K562 (cell line): ENCODE measurements around the gene LDB2. TPM values are rescaled to one million over a fixed set of nuclear protein-coding genes. Genes with fewer than 3 reads are reported as not detected.

Experiments used
- BRCA1 ChIP-seq, 2 experiments: fragments of 450-650 bp in 1 of 2; sonication (generic) in 1 of 2; formaldehyde crosslinking in 1 of 2; IDR thresholded peaks; 2 replicates each; pipeline versions ENCODE4 v1.5.0 to v1.6.1; 2017 to 2020; ENCODE audit warnings: mild to moderate bottlenecking in 1 of 2, missing genetic modification reagents in 1 of 2
- BRD9 ChIP-seq: fragments of 450-650 bp; IDR thresholded peaks from 2 replicates; pipeline ENCODE4 v1.6.1; 2018; ENCODE audit warnings: low read depth; ENCODE audit not compliant: partially characterized antibody
- CBX1 ChIP-seq: sonication (generic); IDR thresholded peaks from 2 replicates; pipeline ENCODE4 v1.6.1; 2016; ENCODE audit warnings: antibody characterized with exemption, low read depth, mild to moderate bottlenecking
- CREM ChIP-seq: IDR thresholded peaks from 2 replicates; pipeline ENCODE4 v1.6.1; 2014; ENCODE audit warnings: antibody characterized with exemption, low read depth
- DEAF1 ChIP-seq: fragments of 450-650 bp; formaldehyde crosslinking; IDR thresholded peaks from 2 replicates; pipeline ENCODE4 v1.4.0; 2020; ENCODE audit warnings: mild to moderate bottlenecking, moderate library complexity
- DLX4 ChIP-seq: fragments of 250-450 bp; sonication (Bioruptor Pico); IDR thresholded peaks from 2 replicates; pipeline ENCODE4 v1.6.1; 2021; ENCODE audit warnings: mild to moderate bottlenecking
- GATAD2A ChIP-seq: fragments of 450-650 bp; IDR thresholded peaks from 2 replicates; pipeline ENCODE4 v1.6.1; 2017
- MCM2 ChIP-seq: fragments of 450-650 bp; IDR thresholded peaks from 2 replicates; pipeline ENCODE4 v1.6.1; 2017; ENCODE audit warnings: low read depth, mild to moderate bottlenecking
- MXD1 ChIP-seq: fragments of 250-450 bp; sonication (Bioruptor Pico); IDR thresholded peaks from 2 replicates; pipeline ENCODE4 v1.8.0; 2021; ENCODE audit warnings: borderline replicate concordance, mild to moderate bottlenecking, moderate library complexity; ENCODE audit not compliant: poor library complexity, severe bottlenecking
- NFRKB ChIP-seq: fragments of 450-650 bp; IDR thresholded peaks from 2 replicates; pipeline ENCODE4 v1.6.1; 2016; ENCODE audit warnings: low read depth
- PHF21A ChIP-seq: fragments of 450-650 bp; IDR thresholded peaks from 2 replicates; pipeline ENCODE4 v1.6.1; 2017; ENCODE audit warnings: low read depth, borderline replicate concordance
- PML ChIP-seq: IDR thresholded peaks from 2 replicates; pipeline ENCODE4 v1.6.1; 2012; ENCODE audit warnings: low read length, inconsistent platforms
- SMAD1 ChIP-seq: fragments of 150-350 bp; IDR thresholded peaks from 2 replicates; pipeline ENCODE4 v1.6.1; 2014; ENCODE audit warnings: low read length, low read depth; ENCODE audit not compliant: partially characterized antibody
- SMC3 ChIP-seq: conservative IDR thresholded peaks from 2 replicates; pipeline ENCODE4 v1.6.1; 2011; ENCODE audit warnings: low read depth, low read length, improper control_type of control experiment; ENCODE audit not compliant: insufficient read depth
- SRSF3 ChIP-seq: fragments of 200-400 bp; formaldehyde crosslinking; IDR thresholded peaks from 2 replicates; pipeline ENCODE4 v1.6.1; 2016; ENCODE audit warnings: mild to moderate bottlenecking, low read length, moderate library complexity; ENCODE audit not compliant: insufficient read depth
- ZNF133 ChIP-seq: fragments of 250-450 bp; sonication (Bioruptor Pico); IDR thresholded peaks from 2 replicates; pipeline ENCODE4 v1.4.0; 2020; ENCODE audit warnings: mild to moderate bottlenecking
- ZNF184 ChIP-seq: sonication (generic); formaldehyde crosslinking; IDR thresholded peaks from 2 replicates; pipeline ENCODE4 v1.5.0; 2020; ENCODE audit warnings: missing genetic modification reagents
- polyA plus RNA-seq, 8 experiments: library from polyadenylated mRNA; depleted of rRNA in 4 of 8; stranded (reverse) in 5 of 8; unstranded in 3 of 8; fragments of >200 nt; fragmentation: Nextera tagmentation in 2 of 8; fragmentation: Illumina TruSeq in 1 of 8; extraction: Ambion mirVana in 2 of 8; extraction: Trizol in 1 of 8; gene quantifications; 2 replicates each; pipeline versions ENCODE4 v1.2.1 to v1.2.3, GENCODE V29; 2011 to 2014; ENCODE audit warnings: inconsistent platforms in 1 of 8, missing spikeins in 1 of 8
- total RNA-seq, 7 experiments: library from RNA; depleted of rRNA in 6 of 7; stranded (reverse); fragments of >200 nt in 6 of 7; fragmentation: Illumina TruSeq in 2 of 7; extraction: Trizol in 2 of 7; gene quantifications; 2 replicates each; pipeline versions ENCODE4 v1.2.1 to v1.2.3, GENCODE V29; 2011 to 2021; ENCODE audit warnings: low replicate concordance in 1 of 7
- TF ChIP-seq, protein P1 (sequence below), 2 experiments: fragments of 450-650 bp; formaldehyde crosslinking in 1 of 2; IDR thresholded peaks; 2 replicates each; pipeline versions ENCODE4 v1.4.0 to v1.6.1; 2014 to 2020; ENCODE audit warnings: mild to moderate bottlenecking in 2 of 2, borderline replicate concordance in 1 of 2, low read depth in 1 of 2

The LDB2 gene
- total and polyA plus RNA-seq, 9 of the 15 experiments (the other 6 are each of a cell fraction or from before 2014, with no cell fraction given), result 0.10 to 0.20 TPM; not detected in 7

DNA sequence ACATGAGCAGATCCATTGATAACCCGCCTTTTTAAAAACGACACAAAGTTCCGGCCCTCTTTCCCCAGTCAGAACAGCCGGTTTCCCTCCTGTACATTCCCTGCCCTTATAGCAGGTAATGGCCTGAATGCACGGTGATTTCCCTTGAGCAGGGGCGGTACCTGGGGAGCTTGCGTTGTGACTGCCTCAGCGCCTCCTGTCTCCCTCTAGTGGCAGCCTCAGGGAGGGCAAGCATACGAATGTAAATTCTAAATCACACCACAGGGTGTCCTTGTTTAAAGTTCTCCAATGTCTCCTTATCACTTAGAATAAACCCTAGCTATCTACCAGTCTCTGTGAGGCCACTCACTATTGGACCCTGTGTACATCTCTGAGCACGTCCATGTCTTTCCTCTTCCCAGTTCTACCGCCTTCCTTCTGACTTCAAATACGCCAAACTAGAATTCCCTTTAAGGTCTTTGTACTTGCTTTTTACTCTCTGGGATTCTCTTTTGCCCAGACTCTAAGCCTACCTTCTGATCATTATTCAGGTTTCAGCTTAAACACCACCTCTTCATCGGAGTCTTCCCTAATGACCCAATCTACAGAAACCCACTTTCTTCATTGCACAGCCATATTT, 18.4 kb upstream of the LDB2 start (continued):
- TF ChIP-seq, protein P1, sequence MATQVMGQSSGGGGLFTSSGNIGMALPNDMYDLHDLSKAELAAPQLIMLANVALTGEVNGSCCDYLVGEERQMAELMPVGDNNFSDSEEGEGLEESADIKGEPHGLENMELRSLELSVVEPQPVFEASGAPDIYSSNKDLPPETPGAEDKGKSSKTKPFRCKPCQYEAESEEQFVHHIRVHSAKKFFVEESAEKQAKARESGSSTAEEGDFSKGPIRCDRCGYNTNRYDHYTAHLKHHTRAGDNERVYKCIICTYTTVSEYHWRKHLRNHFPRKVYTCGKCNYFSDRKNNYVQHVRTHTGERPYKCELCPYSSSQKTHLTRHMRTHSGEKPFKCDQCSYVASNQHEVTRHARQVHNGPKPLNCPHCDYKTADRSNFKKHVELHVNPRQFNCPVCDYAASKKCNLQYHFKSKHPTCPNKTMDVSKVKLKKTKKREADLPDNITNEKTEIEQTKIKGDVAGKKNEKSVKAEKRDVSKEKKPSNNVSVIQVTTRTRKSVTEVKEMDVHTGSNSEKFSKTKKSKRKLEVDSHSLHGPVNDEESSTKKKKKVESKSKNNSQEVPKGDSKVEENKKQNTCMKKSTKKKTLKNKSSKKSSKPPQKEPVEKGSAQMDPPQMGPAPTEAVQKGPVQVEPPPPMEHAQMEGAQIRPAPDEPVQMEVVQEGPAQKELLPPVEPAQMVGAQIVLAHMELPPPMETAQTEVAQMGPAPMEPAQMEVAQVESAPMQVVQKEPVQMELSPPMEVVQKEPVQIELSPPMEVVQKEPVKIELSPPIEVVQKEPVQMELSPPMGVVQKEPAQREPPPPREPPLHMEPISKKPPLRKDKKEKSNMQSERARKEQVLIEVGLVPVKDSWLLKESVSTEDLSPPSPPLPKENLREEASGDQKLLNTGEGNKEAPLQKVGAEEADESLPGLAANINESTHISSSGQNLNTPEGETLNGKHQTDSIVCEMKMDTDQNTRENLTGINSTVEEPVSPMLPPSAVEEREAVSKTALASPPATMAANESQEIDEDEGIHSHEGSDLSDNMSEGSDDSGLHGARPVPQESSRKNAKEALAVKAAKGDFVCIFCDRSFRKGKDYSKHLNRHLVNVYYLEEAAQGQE (IDR thresholded peaks at IDR 0.05; ENCODE audit: borderline replicate concordance), result peak; percentile 74
- TF ChIP-seq, protein P1 (CRISPR knock-in tag; IDR thresholded peaks at IDR 0.05; ENCODE audit: low read depth), result no peak
- TF ChIP-seq PML, result no peak
- peak; percentile 38; the same call in 1 of the 2 replicates for TF ChIP-seq DEAF1 (CRISPR knock-in tag)
- TF ChIP-seq ZNF184 (CRISPR knock-in tag), result no peak
- no peak for TF ChIP-seq GATAD2A
- no peak for TF ChIP-seq SRSF3
- TF ChIP-seq MCM2, result no peak
- no peak for TF ChIP-seq DLX4
- TF ChIP-seq BRCA1 (IDR thresholded peaks at IDR 0.05), result no peak
- TF ChIP-seq BRCA1 (CRISPR knock-in tag; IDR thresholded peaks at IDR 0.05), result no peak
- TF ChIP-seq NFRKB, result no peak
- TF ChIP-seq PHF21A, result 0 out of 2 replicates have a peak, but pooled peaks have one; percentile 14
- TF ChIP-seq MXD1, result no peak
- no peak for TF ChIP-seq SMAD1
- TF ChIP-seq CBX1, result no peak
- peak; percentile 57; the same call in 1 of the 2 replicates for TF ChIP-seq CREM
- TF ChIP-seq BRD9, result no peak
- TF ChIP-seq SMC3, result peak; percentile 85
- no peak for TF ChIP-seq ZNF133 (CRISPR knock-in tag)
